Activated naive CD8-positive, alpha-beta T cell treated with anti-CD3 and anti-CD28 coated beads, Interleukin-2, amount 10 ng/mL, durations not matched to agents 7 days and 5 days (primary cell): ENCODE results near the gene POU2F2. TPM values are rescaled to one million over a fixed set of nuclear protein-coding genes. Genes with fewer than 3 reads are reported as not detected.

Experiments
- ATAC-seq: fragments of 150-1000 bp; cut with Tn5 transposase; one replicate; pipeline ENCODE4 v1.10.0; 2021; ENCODE audit warnings: low read depth, moderate library complexity
- POLR2A ChIA-PET: fragments of 350-600 bp; sonication (Branson Sonifier 250); formaldehyde crosslinking; loops from one replicate; lab custom pipeline; 2021; ENCODE audit warnings: antibody characterized with exemption; lab: Charles Lee
- DNase-seq: peaks from one replicate; pipeline ENCODE4 v3.0.0; 2021
- H3K27ac Mint-ChIP-seq: one replicate; pipeline ENCODE4 v1.8.0; 2022; ENCODE audit warnings: mild to moderate bottlenecking, mixed read lengths
- H3K27me3 Mint-ChIP-seq: one replicate; pipeline ENCODE4 v1.8.0; 2022; ENCODE audit warnings: mild to moderate bottlenecking, moderate library complexity, mixed read lengths
- H3K36me3 Mint-ChIP-seq: one replicate; pipeline ENCODE4 v1.8.0; 2021; ENCODE audit warnings: mild to moderate bottlenecking, mixed read lengths
- H3K4me1 Mint-ChIP-seq: one replicate; pipeline ENCODE4 v1.8.0; 2021; ENCODE audit warnings: mixed read lengths
- H3K4me3 Mint-ChIP-seq: one replicate; pipeline ENCODE4 v1.8.0; 2022; ENCODE audit warnings: mild to moderate bottlenecking, moderate library complexity, mixed read lengths
- H3K9me3 Mint-ChIP-seq: one replicate; pipeline ENCODE4 v1.8.0; 2021; ENCODE audit warnings: mixed read lengths
- total RNA-seq, 2 experiments: library from RNA; stranded (reverse); gene quantifications; one replicate each; pipeline ENCODE4 v1.2.3, GENCODE V29; 2021

The POU2F2 gene
- total RNA-seq, 2 experiments from 2014 or later: 33.0 to 33.9 TPM

DNA sequence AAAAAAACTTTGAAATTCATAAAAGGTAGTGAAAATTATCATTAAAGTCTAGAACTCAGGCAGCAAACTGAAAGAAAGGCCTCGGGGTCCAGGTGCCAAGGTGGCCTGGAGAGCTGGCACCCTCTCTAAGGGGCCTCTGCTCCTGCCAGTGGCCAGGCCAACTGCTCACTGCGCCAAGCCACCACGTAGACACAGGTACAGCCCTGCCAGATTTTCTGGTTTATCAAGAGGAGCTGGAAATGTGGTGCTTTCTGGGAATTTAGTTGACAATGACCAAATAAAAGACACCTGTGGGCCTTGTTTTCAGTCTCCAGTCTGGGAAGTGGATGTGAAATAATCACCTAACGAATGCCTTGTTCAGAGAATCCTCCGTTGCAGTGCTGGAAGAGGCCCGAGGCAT, 33.5 kb downstream of the POU2F2 start:
- no peak overlapping the region for H3K4me3 Mint-ChIP-seq
- no peaks in the 10 kb centered on the region for H3K9me3 Mint-ChIP-seq
- POLR2A ChIA-PET: no interaction called here
- peaks cover 6% of the 10 kb centered on the region for H3K36me3 Mint-ChIP-seq
- ATAC-seq (no peak), DNase-seq (no peak)
- no peak overlapping the region for H3K27ac Mint-ChIP-seq
- H3K27me3 Mint-ChIP-seq: no peaks in the 10 kb centered on the region
- H3K4me1 Mint-ChIP-seq: peaks cover 6% of the 10 kb centered on the region

DNA sequence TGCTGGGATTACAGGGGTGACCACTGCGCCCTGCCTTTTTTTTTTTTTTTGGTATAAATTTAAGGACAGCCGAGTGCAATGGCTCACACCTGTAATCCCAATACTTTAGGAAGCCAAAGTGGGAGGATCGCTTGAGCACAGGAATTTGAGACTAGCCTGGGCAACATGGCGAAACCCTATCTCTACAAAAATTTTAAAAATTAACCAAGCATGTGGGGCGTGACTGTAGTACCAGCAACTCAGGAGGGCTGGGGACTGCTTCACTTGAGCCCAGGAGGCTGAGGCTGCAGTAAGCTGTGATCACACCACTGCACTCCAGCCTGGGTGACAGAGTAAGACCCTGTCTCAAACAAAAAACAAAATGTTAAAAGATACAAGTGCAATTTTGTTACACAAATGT, 34.8 kb downstream of the POU2F2 start:
- peaks cover 6% of the 10 kb centered on the region for H3K4me1 Mint-ChIP-seq
- POLR2A ChIA-PET: no interaction called here
- no peak for DNase-seq
- H3K36me3 Mint-ChIP-seq: peaks cover 6% of the 10 kb centered on the region
- H3K27ac Mint-ChIP-seq: no peak overlapping the region
- H3K27me3 Mint-ChIP-seq: no peaks in the 10 kb centered on the region
- ATAC-seq: no peak
- no peaks in the 10 kb centered on the region for H3K9me3 Mint-ChIP-seq
- H3K4me3 Mint-ChIP-seq: no peak overlapping the region

DNA sequence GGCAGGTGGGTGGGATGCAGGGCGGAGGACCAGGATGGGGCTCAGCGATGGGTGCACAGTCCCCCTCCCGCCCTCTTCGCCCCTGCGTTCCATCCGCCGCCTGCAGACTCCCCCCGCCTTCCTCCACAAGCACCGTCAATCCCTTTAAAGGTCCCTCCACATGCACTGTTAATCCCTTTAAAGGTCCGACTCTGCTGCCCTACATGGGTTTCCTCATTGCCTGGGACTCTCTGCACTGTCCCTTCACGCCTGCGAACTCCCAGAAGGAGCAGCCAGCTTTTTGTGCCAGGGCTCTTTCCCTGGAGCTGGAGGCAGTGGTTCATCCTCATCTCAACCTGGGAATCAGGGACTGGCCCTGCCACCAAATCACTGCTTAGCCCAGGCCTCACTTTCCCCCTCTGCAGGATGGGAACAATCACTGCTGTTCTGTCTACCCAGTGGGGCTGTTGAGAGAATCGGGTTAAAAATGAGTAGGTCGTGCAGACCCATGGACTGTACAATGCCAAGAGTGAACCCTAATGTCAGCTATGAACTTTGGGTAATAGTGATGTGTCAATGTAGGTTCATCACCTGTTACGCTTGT, 35.9 kb downstream of the POU2F2 start:
- Mint-ChIP-seq H3K27me3 (no peaks in the 10 kb centered on the region), H3K27ac (no peak overlapping the region), H3K4me3 (no peak overlapping the region), H3K36me3 (peaks cover 8% of the 10 kb centered on the region), H3K4me1 (peaks cover 6% of the 10 kb centered on the region), H3K9me3 (no peaks in the 10 kb centered on the region)
- POLR2A ChIA-PET: no interaction called here
- DNase-seq: no peak
- no peak for ATAC-seq

DNA sequence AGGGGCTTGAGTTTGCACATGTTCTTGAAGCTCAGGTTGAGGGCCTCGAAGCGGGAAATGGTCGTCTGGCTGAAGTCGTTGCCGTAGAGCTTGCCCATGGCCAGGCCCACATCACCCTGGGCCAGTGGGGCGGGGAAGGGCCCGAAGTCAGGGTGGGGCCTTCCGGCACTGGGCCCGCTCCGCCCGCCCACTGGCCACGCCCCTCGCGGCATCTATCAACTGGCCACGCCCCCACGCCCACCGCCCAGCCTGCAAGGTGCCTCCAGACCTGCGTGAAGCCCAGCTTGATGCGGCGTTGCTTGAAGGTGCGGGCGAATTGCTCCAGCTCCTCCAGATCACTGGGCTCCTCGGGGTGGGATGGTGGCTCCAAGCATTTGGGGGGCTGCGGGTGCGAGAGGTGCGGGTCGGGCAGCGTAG, 36.4 kb downstream of the POU2F2 start:
- no peak for ATAC-seq
- peaks cover 8% of the 10 kb centered on the region for H3K4me1 Mint-ChIP-seq

GRCh38 chr19:42095142-42095813, 37.0 kb downstream of the POU2F2 start:
- DNase-seq (no peak), ATAC-seq (no peak)
- H3K27ac Mint-ChIP-seq: no peak overlapping the region
- no peaks in the 10 kb centered on the region for H3K9me3 Mint-ChIP-seq
- H3K4me3 Mint-ChIP-seq: no peak overlapping the region
- no peaks in the 10 kb centered on the region for H3K27me3 Mint-ChIP-seq
- POLR2A ChIA-PET: no interaction called here
- H3K4me1 Mint-ChIP-seq: peaks cover 14% of the 10 kb centered on the region
- H3K36me3 Mint-ChIP-seq: peaks cover 6% of the 10 kb centered on the region

More for the DNA sequence above, 36.4 kb downstream of the POU2F2 start:
- Mint-ChIP-seq H3K36me3 (peaks cover 6% of the 10 kb centered on the region), H3K9me3 (no peaks in the 10 kb centered on the region), H3K4me3 (no peak overlapping the region), H3K27me3 (no peaks in the 10 kb centered on the region), H3K27ac (no peak overlapping the region)
- DNase-seq: no peak
- POLR2A ChIA-PET: no interaction called here

DNA sequence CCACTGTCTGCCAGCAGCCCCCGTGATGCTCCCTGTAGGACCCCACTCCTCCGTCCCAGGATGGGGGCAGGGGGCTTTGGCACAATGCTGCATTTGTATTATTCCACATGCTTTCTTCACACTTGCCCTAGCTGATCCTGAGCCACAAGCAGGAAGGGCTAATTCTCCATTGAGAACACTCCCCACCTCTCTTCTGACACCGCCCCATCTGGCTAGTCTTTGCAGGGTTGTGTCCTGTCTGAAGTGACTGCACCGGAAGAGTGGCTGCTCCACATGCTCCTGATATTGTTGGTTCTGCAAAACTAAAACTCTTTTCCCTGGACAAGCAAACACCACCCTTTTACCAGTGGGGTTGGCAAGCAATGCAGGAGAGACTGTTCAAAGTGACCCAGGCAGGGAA, 38.3 kb downstream of the POU2F2 start:
- POLR2A ChIA-PET: no interaction called here
- H3K9me3 Mint-ChIP-seq: no peaks in the 10 kb centered on the region
- H3K4me3 Mint-ChIP-seq: no peak overlapping the region

GRCh38 chr19:42093505-42093904, 38.7 kb downstream of the POU2F2 start:
- no peak for ATAC-seq
- no peaks in the 10 kb centered on the region for H3K27me3 Mint-ChIP-seq
- no peak overlapping the region for H3K4me3 Mint-ChIP-seq
- no peaks in the 10 kb centered on the region for H3K9me3 Mint-ChIP-seq
- H3K4me1 Mint-ChIP-seq: peaks cover 29% of the 10 kb centered on the region
- POLR2A ChIA-PET: no interaction called here
- H3K36me3 Mint-ChIP-seq: peaks cover 6% of the 10 kb centered on the region
- no peak for DNase-seq
- H3K27ac Mint-ChIP-seq: no peak overlapping the region

More for the DNA sequence above, 38.3 kb downstream of the POU2F2 start:
- Mint-ChIP-seq H3K27me3 (no peaks in the 10 kb centered on the region), H3K27ac (no peak overlapping the region), H3K36me3 (peaks cover 6% of the 10 kb centered on the region), H3K4me1 (peaks cover 26% of the 10 kb centered on the region)
- ATAC-seq: no peak
- no peak for DNase-seq

GRCh38 chr19:42092350-42092749, 39.9 kb downstream of the POU2F2 start:
- no peaks in the 10 kb centered on the region for H3K9me3 Mint-ChIP-seq
- no peak overlapping the region for H3K4me3 Mint-ChIP-seq
- H3K27me3 Mint-ChIP-seq: no peaks in the 10 kb centered on the region
- DNase-seq (peak; percentile 64), ATAC-seq (peak; percentile 73)
- POLR2A ChIA-PET: no interaction called here
- peak overlapping the region; percentile 84 for H3K27ac Mint-ChIP-seq
- peaks cover 31% of the 10 kb centered on the region for H3K4me1 Mint-ChIP-seq
- peaks cover 6% of the 10 kb centered on the region for H3K36me3 Mint-ChIP-seq

- no peak overlapping the region for H3K27ac Mint-ChIP-seq
- H3K36me3 Mint-ChIP-seq: peaks cover 6% of the 10 kb centered on the region
- no peaks in the 10 kb centered on the region for H3K9me3 Mint-ChIP-seq
- ATAC-seq: no peak
- H3K4me3 Mint-ChIP-seq: no peak overlapping the region
- H3K27me3 Mint-ChIP-seq: no peaks in the 10 kb centered on the region
- POLR2A ChIA-PET: no interaction called here
- H3K4me1 Mint-ChIP-seq: peaks cover 31% of the 10 kb centered on the region
- DNase-seq: no peak
Measured at GRCh38 chr19:42091742-42092141, 40.5 kb downstream of the POU2F2 start.

DNA sequence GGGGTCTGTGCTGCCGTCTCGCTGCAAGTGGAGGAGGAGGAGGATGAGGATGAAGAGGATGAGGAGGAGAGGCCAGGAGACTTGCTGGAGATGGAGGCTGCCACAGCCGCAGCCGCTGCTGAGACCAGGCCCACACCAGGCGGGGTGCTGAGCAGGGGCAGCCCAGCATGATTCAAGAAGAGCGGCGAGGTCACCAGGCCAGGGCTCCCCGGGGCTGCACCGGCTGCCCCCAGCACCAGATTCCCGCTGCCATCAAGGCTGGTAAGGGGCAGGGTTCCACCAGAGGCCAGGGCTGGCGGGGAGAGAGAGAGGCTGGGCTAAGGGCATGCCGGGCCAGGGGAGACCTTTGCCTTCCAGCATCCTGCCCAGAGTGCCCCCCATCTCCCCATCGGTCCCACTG, 40.9 kb downstream of the POU2F2 start:
- ATAC-seq (no peak), DNase-seq (no peak)
- Mint-ChIP-seq H3K4me1 (peaks cover 31% of the 10 kb centered on the region), H3K27me3 (no peaks in the 10 kb centered on the region), H3K36me3 (peaks cover 6% of the 10 kb centered on the region), H3K9me3 (no peaks in the 10 kb centered on the region), H3K27ac (peak overlapping the region; percentile 66), H3K4me3 (no peak overlapping the region)
- POLR2A ChIA-PET: interaction anchor here (0.6 kb wide), 2 partner anchors 96 to 321 kb away, joined by 3 read pairs; no protein-coding TSS in a partner anchor

GRCh38 chr19:42090672-42091071, 41.6 kb downstream of the POU2F2 start:
- H3K27me3 Mint-ChIP-seq: no peaks in the 10 kb centered on the region
- H3K36me3 Mint-ChIP-seq: peaks cover 6% of the 10 kb centered on the region
- POLR2A ChIA-PET: interaction anchor here (0.6 to 0.7 kb wide), 5 partner anchors 95 to 350 kb away, joined by 3 to 5 read pairs (median 3); no protein-coding TSS in a partner anchor
- H3K27ac Mint-ChIP-seq: peak overlapping the region; percentile 66
- no peaks in the 10 kb centered on the region for H3K9me3 Mint-ChIP-seq
- DNase-seq (no peak), ATAC-seq (peak; percentile 34)
- H3K4me3 Mint-ChIP-seq: peak overlapping the region; percentile 10
- H3K4me1 Mint-ChIP-seq: peaks cover 31% of the 10 kb centered on the region

DNA sequence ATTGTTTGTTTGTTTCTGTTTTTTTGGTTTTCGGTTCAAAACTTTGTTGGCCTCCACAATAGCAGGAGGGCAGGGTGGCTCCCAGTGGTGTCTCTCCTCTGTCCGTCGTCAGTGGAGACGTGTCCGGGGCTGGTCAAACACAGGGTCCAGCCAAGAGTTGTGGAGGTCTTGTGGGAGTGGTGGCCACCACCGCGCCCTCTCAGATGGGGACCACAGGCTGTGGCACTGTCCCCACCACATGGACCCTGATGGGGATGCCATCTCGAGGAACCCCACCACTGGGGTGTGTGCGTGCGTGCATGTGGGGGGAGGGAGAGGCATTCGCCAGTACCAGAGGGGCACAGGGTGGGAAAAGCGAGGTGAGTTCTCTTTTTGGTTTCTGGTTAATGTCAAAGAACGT, 42.5 kb downstream of the POU2F2 start:
- H3K9me3 Mint-ChIP-seq: no peaks in the 10 kb centered on the region
- no peak overlapping the region for H3K27ac Mint-ChIP-seq
- ATAC-seq (no peak), DNase-seq (no peak)
- H3K27me3 Mint-ChIP-seq: no peaks in the 10 kb centered on the region
- peak overlapping the region; percentile 10 for H3K4me3 Mint-ChIP-seq
- POLR2A ChIA-PET: no interaction called here
- H3K36me3 Mint-ChIP-seq: peaks cover 4% of the 10 kb centered on the region
- H3K4me1 Mint-ChIP-seq: peaks cover 31% of the 10 kb centered on the region

GRCh38 chr19:42089191-42089750, 43.0 kb downstream of the POU2F2 start:
- Mint-ChIP-seq H3K9me3 (no peaks in the 10 kb centered on the region), H3K27me3 (no peaks in the 10 kb centered on the region), H3K4me1 (peaks cover 30% of the 10 kb centered on the region), H3K4me3 (peak overlapping the region; percentile 67), H3K36me3 (peaks cover 3% of the 10 kb centered on the region), H3K27ac (peak overlapping the region; percentile 44)
- ATAC-seq: no peak
- no peak for DNase-seq
- POLR2A ChIA-PET: no interaction called here
